Activated CD8-positive, alpha-beta T cell treated with anti-CD3 and anti-CD28 coated beads for 36 hours (primary cell): ENCODE measurements around the gene ZNF496. TPM values are rescaled to one million over a fixed set of nuclear protein-coding genes. Genes with fewer than 3 reads are reported as not detected.
"Not testable (repeated sequence)": the region's sequence is repeated elsewhere in the genome, so short reads cannot be mapped to it uniquely, and the experiment has no call there.

Experiments used
- ATAC-seq: fragments of 200-7000 bp; cut with Tn5 transposase; one replicate; pipeline ENCODE4 v1.10.0; 2021; ENCODE audit warnings: mild to moderate bottlenecking, moderate library complexity
- CTCF ChIA-PET: fragments of 350-600 bp; sonication (Branson Sonifier 250); formaldehyde crosslinking; loops from one replicate; lab custom pipeline; 2021; ENCODE audit warnings: antibody characterized with exemption; lab: Charles Lee
- POLR2A ChIA-PET: fragments of 350-600 bp; sonication (Branson Sonifier 250); formaldehyde crosslinking; loops from one replicate; lab custom pipeline; 2021; ENCODE audit warnings: antibody characterized with exemption; lab: Charles Lee
- DNase-seq: peaks from one replicate; pipeline ENCODE4 v3.0.0-alpha.2; 2020
- H3K27ac Mint-ChIP-seq: one replicate; pipeline ENCODE4 v1.8.0; 2021; ENCODE audit warnings: mild to moderate bottlenecking, mixed read lengths
- H3K27me3 Mint-ChIP-seq: one replicate; pipeline ENCODE4 v1.8.0; 2021; ENCODE audit warnings: mixed read lengths
- H3K36me3 Mint-ChIP-seq: one replicate; pipeline ENCODE4 v1.8.0; 2021; ENCODE audit warnings: low read depth, mixed read lengths
- H3K4me1 Mint-ChIP-seq: one replicate; pipeline ENCODE4 v1.8.0; 2021; ENCODE audit warnings: low read depth, mixed read lengths
- H3K4me3 Mint-ChIP-seq: one replicate; pipeline ENCODE4 v1.8.0; 2021; ENCODE audit warnings: mild to moderate bottlenecking, moderate library complexity, mixed read lengths
- H3K9me3 Mint-ChIP-seq: one replicate; pipeline ENCODE4 v1.8.0; 2021; ENCODE audit warnings: mixed read lengths
- intact Hi-C: fragments of 100-400 bp; cut with micrococcal nuclease; formaldehyde crosslinking; loops from one replicate; pipeline ENCODE4 v1.10.0; 2022
- total RNA-seq, 2 experiments: library from RNA; stranded (reverse); gene quantifications; one replicate each; pipeline ENCODE4 v1.2.3, GENCODE V29; 2021
- TF ChIP-seq, protein P1 (sequence below): fragments of 200-600 bp; IDR thresholded peaks from one replicate; pipeline ENCODE4 v1.8.0; 2022; ENCODE audit warnings: antibody characterized with exemption, mild to moderate bottlenecking

The ZNF496 gene
- total RNA-seq, 2 experiments from 2014 or later: 27.5 to 28.0 TPM

DNA sequence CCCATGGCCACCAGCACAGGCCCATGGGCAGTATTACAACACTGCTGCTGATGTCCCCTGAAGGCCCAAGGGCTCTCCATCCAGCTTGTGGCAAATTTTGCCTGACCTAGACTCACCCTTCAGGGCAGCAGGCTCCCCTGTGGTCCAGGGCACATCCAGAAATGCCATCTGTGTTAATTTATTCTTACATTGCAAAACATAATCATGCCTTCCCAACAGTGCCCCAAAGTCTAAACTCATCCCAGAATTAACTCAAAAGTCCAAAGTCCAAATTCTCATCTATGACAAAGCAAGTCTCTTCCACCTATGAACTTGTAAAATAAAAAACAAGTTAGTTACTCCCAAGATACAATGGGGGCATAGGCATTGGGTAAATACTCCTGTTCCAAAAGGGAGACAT is 62.5 kb downstream of the ZNF496 start:
- intact Hi-C loops: no loop called here
- DNase-seq (no peak), ATAC-seq (no peak)
- no peaks in the 10 kb centered on the region for H3K36me3 Mint-ChIP-seq
- no peak overlapping the region for H3K4me3 Mint-ChIP-seq
- TF ChIP-seq, protein P1, sequence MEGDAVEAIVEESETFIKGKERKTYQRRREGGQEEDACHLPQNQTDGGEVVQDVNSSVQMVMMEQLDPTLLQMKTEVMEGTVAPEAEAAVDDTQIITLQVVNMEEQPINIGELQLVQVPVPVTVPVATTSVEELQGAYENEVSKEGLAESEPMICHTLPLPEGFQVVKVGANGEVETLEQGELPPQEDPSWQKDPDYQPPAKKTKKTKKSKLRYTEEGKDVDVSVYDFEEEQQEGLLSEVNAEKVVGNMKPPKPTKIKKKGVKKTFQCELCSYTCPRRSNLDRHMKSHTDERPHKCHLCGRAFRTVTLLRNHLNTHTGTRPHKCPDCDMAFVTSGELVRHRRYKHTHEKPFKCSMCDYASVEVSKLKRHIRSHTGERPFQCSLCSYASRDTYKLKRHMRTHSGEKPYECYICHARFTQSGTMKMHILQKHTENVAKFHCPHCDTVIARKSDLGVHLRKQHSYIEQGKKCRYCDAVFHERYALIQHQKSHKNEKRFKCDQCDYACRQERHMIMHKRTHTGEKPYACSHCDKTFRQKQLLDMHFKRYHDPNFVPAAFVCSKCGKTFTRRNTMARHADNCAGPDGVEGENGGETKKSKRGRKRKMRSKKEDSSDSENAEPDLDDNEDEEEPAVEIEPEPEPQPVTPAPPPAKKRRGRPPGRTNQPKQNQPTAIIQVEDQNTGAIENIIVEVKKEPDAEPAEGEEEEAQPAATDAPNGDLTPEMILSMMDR: no peak
- H3K9me3 Mint-ChIP-seq: peaks cover 22% of the 10 kb centered on the region
- peaks cover 1% of the 10 kb centered on the region for H3K27me3 Mint-ChIP-seq
- CTCF ChIA-PET: interaction anchor here (0.9 to 1.8 kb wide), 3 partner anchors 16 to 104 kb away, joined by 3 to 4 read pairs (median 3); no protein-coding TSS in a partner anchor
- POLR2A ChIA-PET: no interaction called here
- H3K27ac Mint-ChIP-seq: no peak overlapping the region
- no peaks in the 10 kb centered on the region for H3K4me1 Mint-ChIP-seq

DNA sequence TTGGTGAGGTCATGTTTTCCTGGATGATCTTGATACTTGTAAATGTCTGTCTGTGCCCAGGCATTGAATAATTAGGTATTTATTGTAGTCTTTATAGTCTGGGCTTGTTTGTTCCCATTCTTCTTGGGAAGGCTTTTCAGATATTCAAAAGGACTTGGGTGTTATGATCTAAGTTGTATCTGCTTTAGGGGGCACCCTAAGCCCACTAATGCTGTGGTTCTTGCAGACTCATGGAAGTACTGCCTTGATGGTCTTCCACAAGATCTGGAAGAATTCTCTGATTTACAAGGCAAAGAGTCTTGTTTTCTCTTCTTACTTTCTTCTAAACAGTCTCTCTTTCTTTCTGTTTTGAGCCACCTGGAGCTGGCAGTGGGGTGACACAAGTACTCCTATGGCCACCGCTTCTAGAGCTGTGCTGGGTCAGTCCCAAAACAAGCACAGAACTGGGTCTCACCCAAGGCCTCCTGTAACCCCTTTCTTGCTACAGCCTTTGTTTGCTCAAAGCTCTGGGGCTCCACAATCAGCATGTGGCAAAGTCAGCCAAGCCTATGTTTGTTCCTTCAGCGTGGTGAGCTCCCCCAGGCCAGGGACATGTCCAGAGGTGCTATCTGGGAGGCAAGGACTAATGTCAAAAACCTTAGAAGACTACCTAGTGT is 63.1 kb downstream of the ZNF496 start:
- Mint-ChIP-seq H3K9me3 (peaks cover 25% of the 10 kb centered on the region), H3K27ac (no peak overlapping the region), H3K4me3 (no peak overlapping the region), H3K27me3 (peaks cover 1% of the 10 kb centered on the region), H3K36me3 (no peaks in the 10 kb centered on the region), H3K4me1 (no peaks in the 10 kb centered on the region)
- ATAC-seq: no peak
- POLR2A ChIA-PET: no interaction called here
- DNase-seq: no peak
- TF ChIP-seq, protein P1: no peak
- CTCF ChIA-PET: interaction anchor here (0.9 to 1.8 kb wide), 3 partner anchors 15 to 104 kb away, joined by 3 to 4 read pairs (median 3); no protein-coding TSS in a partner anchor
- intact Hi-C loops: no loop called here

DNA sequence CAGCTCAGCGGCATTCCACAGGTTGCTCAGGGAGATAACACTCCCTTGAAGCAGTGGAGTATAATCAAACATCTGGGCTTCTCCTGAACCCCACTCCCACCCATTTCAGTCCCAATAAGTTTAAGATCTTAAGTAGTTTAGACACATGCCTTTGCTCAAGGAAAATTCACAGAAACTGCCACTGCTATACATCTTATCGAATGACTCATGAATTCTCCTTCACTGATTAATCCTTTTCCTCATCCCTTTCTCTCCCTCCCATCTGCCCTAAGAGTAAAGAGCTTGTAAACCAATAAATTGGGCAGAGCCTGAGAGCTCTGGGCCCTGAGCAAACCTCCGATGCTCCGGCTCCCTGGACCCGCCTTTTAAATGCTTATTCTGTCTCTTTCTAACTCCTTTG is 65.6 kb downstream of the ZNF496 start:
- intact Hi-C loops: no loop called here
- Mint-ChIP-seq H3K27me3 (peaks cover 1% of the 10 kb centered on the region), H3K27ac (no peak overlapping the region), H3K9me3 (peaks cover 23% of the 10 kb centered on the region), H3K4me1 (no peaks in the 10 kb centered on the region), H3K36me3 (no peaks in the 10 kb centered on the region), H3K4me3 (no peak overlapping the region)
- ChIA-PET CTCF (no interaction called here), POLR2A (no interaction called here)
- DNase-seq (no peak), ATAC-seq (no peak)
- TF ChIP-seq, protein P1: no peak

DNA sequence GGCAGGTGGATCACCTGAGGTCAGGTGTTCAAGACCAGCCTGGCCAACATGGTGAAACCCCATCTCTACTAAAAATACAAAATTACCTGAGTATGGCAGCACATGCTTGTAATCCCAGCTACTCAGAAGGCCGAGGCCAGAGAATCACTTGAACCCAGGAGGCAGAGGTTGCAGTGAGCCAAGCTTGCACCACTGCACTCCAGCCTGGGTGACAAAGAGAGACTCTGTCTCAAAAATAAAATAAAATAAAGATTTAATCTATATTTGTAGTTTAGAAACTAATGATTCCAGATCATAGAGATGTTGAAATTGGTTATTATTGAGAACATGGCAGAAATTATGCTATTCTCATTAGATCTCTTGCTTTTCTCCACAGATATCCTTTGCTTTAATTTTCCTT is 75.9 kb downstream of the ZNF496 start, which contains the start of gene VN1R5:
TSS of gene VN1R5 (plus strand) at position 301 of the 400 bp plus-strand sequence.
- peaks cover 11% of the 10 kb centered on the region for H3K9me3 Mint-ChIP-seq
- H3K27me3 Mint-ChIP-seq, H3K27ac Mint-ChIP-seq, intact Hi-C loops, H3K4me3 Mint-ChIP-seq, DNase-seq, ATAC-seq, POLR2A ChIA-PET, H3K4me1 Mint-ChIP-seq, CTCF ChIA-PET, H3K36me3 Mint-ChIP-seq: not testable (repeated sequence)

DNA sequence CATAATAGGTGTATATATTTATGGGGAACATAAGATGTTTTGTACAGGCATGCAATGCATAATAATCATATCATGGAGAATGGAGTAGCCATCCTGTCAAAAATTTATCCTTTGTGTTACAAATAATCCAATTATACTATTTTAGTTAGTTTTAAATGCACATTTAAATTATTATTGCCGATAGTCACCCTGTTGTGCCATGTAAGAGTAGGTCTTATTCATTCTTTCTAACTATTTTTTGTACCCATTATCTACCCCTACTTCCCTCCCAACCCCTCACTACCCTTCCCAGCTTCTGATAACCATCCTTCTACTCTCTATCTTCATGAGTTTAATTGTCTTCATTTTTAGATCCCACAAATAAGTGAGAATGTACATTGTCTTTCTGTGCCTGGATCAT is 84.1 kb downstream of the ZNF496 start:
- ChIA-PET CTCF (no interaction called here), POLR2A (no interaction called here)
- Mint-ChIP-seq H3K27ac (no peak overlapping the region), H3K4me1 (no peaks in the 10 kb centered on the region), H3K4me3 (no peak overlapping the region), H3K36me3 (peaks cover 10% of the 10 kb centered on the region), H3K27me3 (no peaks in the 10 kb centered on the region), H3K9me3 (peaks cover 33% of the 10 kb centered on the region)
- TF ChIP-seq, protein P1: no peak
- no peak for ATAC-seq
- intact Hi-C loops: no loop called here
- DNase-seq: no peak

Other genes with a start within 250 kb of the ZNF496 start
- 1 to 10 TPM; 7.6 to 8.0 TPM for gene ZNF669, start 227.5 kb downstream of the ZNF496 start, total RNA-seq
- 10 to 100 TPM; 15.5 to 16.8 TPM for gene ZNF124, start 159.8 kb downstream of the ZNF496 start, total RNA-seq
- not detected for gene VN1R5, start 75.8 kb downstream of the ZNF496 start, total RNA-seq
- gene NLRP3, start 84.3 kb upstream of the ZNF496 start, total RNA-seq: 1 to 10 TPM; 3.2 to 3.6 TPM
- not detected for gene OR2B11, start 126.2 kb upstream of the ZNF496 start, total RNA-seq
- gene OR2C3, start 204.6 kb upstream of the ZNF496 start, total RNA-seq: under 1 TPM in 1 of 2 experiments, not detected in 1; 0.02 TPM
- under 1 TPM; 0.16 to 0.27 TPM for gene GCSAML, start 217.3 kb upstream of the ZNF496 start, total RNA-seq